Naive B cell (primary cell): ENCODE measurements around the gene ARHGAP18. TPM values are rescaled to one million over a fixed set of nuclear protein-coding genes. Genes with fewer than 3 reads are reported as not detected.

Source experiments
- ATAC-seq, 2 donors: fragments of 150-1000 bp; cut with Tn5 transposase; 2 replicates each; pipeline ENCODE4 v1.10.0; 2021; ENCODE audit warnings: low read depth in 2 of 2, mild to moderate bottlenecking in 2 of 2, moderate library complexity in 2 of 2
- DNase-seq: peaks from one replicate; pipeline ENCODE4 v3.0.0; 2022
- H3K27ac Mint-ChIP-seq, 6 donors: one replicate each; pipeline ENCODE4 v1.8.0; 2020 to 2022; ENCODE audit warnings: mild to moderate bottlenecking in 6 of 6, mixed read lengths in 6 of 6, moderate library complexity in 5 of 6, inconsistent platforms in 2 of 6
- H3K27me3 Mint-ChIP-seq, 3 donors: one replicate each; pipeline ENCODE4 v1.8.0; 2021 to 2022; ENCODE audit warnings: mixed read lengths in 3 of 3, mild to moderate bottlenecking in 1 of 3
- H3K36me3 Mint-ChIP-seq, 2 donors: one replicate each; pipeline ENCODE4 v1.8.0; 2020 to 2022; ENCODE audit warnings: mixed read lengths in 2 of 2, inconsistent platforms in 1 of 2, mild to moderate bottlenecking in 1 of 2
- H3K4me1 Mint-ChIP-seq, 3 donors: one replicate each; pipeline ENCODE4 v1.8.0; 2020 to 2022; ENCODE audit warnings: mixed read lengths in 3 of 3, inconsistent platforms in 1 of 3, mild to moderate bottlenecking in 1 of 3, moderate library complexity in 1 of 3
- H3K4me3 Mint-ChIP-seq, 8 donors: one replicate each; pipeline ENCODE4 v1.8.0; 2020 to 2022; ENCODE audit warnings: mild to moderate bottlenecking in 8 of 8, mixed read lengths in 8 of 8, moderate library complexity in 8 of 8, inconsistent platforms in 2 of 8
- H3K9me3 Mint-ChIP-seq, 7 donors: one replicate each; pipeline ENCODE4 v1.8.0; 2020 to 2022; ENCODE audit warnings: mixed read lengths in 7 of 7, mild to moderate bottlenecking in 5 of 7, inconsistent platforms in 2 of 7, moderate library complexity in 1 of 7
- polyA plus RNA-seq, 6 donors: library from polyadenylated mRNA; unstranded; fragments of 300-500 nt; fragmentation: Illumina TruSeq; gene quantifications; one replicate each; pipeline ENCODE4 v1.2.3, GENCODE V29; 2021; ENCODE audit warnings: low read depth in 6 of 6

ARHGAP18 gene
- polyA plus RNA-seq, 6 donors from 2014 or later = 0.84 to 4.0 (median 3.0) TPM

- Mint-ChIP-seq H3K4me1 (peaks cover 26 to 37% (median 36%) of the 10 kb centered on the region in 3 donors), H3K9me3 (no peaks in the 10 kb centered on the region)
Observed at GRCh38 chr6:129710450-129711270, 683 bp upstream of the ARHGAP18 start.

GRCh38 chr6:129709196-129709768 lies 695 bp downstream of the ARHGAP18 start:
- Mint-ChIP-seq H3K36me3 (no peaks in the 10 kb centered on the region), H3K4me3 (peak overlapping the region; percentile 96 to 99 (median 97)), H3K27me3 (no peaks in the 10 kb centered on the region), H3K4me1 (peaks cover 35 to 37% (median 36%) of the 10 kb centered on the region in 3 donors), H3K9me3 (no peaks in the 10 kb centered on the region), H3K27ac (peak overlapping the region in 2 of 6 donors; percentile 90 to 92)
- ATAC-seq = peak; percentile 4
- no peak for DNase-seq

More at GRCh38 chr6:129710450-129711270, 683 bp upstream of the ARHGAP18 start:
- Mint-ChIP-seq H3K27me3 (no peaks in the 10 kb centered on the region), H3K4me3 (peak overlapping the region; percentile 96 to 99 (median 97)), H3K27ac (peak overlapping the region; percentile 13 to 92 (median 80)), H3K36me3 (no peaks in the 10 kb centered on the region)
- no peak for DNase-seq
- ATAC-seq = no peak

GRCh38 chr6:129708496-129709195 lies 1.3 kb downstream of the ARHGAP18 start:
- Mint-ChIP-seq H3K4me1 (peaks cover 30 to 38% (median 31%) of the 10 kb centered on the region in 3 donors), H3K36me3 (no peaks in the 10 kb centered on the region), H3K27me3 (no peaks in the 10 kb centered on the region), H3K4me3 (peak overlapping the region in 6 of 8 donors; percentile 21 to 99 (median 96)), H3K27ac (peak overlapping the region in 1 of 6 donors; percentile 10), H3K9me3 (no peaks in the 10 kb centered on the region)
- no peak for ATAC-seq
- DNase-seq = no peak

GRCh38 chr6:129707882-129708495 lies 2.0 kb downstream of the ARHGAP18 start:
- no peak for ATAC-seq
- H3K27ac Mint-ChIP-seq = peak overlapping the region in 3 of 6 donors; percentile 30 to 52 (median 50)

GRCh38 chr6:129707028-129707427 lies 2.9 kb downstream of the ARHGAP18 start:
- DNase-seq (no peak), ATAC-seq (no peak)
- Mint-ChIP-seq H3K4me1 (peaks cover 34 to 38% (median 38%) of the 10 kb centered on the region in 3 donors), H3K27ac (no peak overlapping the region), H3K36me3 (no peaks in the 10 kb centered on the region), H3K27me3 (no peaks in the 10 kb centered on the region), H3K9me3 (no peaks in the 10 kb centered on the region), H3K4me3 (no peak overlapping the region)

More at GRCh38 chr6:129707882-129708495, 2.0 kb downstream of the ARHGAP18 start:
- DNase-seq = no peak
- Mint-ChIP-seq H3K4me3 (peak overlapping the region in 3 of 8 donors; percentile 18 to 29 (median 27)), H3K4me1 (peaks cover 30 to 36% (median 31%) of the 10 kb centered on the region in 3 donors), H3K9me3 (no peaks in the 10 kb centered on the region), H3K36me3 (no peaks in the 10 kb centered on the region), H3K27me3 (no peaks in the 10 kb centered on the region)

- Mint-ChIP-seq H3K27ac (no peak overlapping the region), H3K9me3 (no peaks in the 10 kb centered on the region), H3K36me3 (no peaks in the 10 kb centered on the region), H3K4me3 (no peak overlapping the region), H3K27me3 (no peaks in the 10 kb centered on the region), H3K4me1 (peaks cover 29 to 39% (median 30%) of the 10 kb centered on the region in 3 donors)
- no peak for DNase-seq
- no peak for ATAC-seq
Observed at GRCh38 chr6:129705212-129705611, 4.8 kb downstream of the ARHGAP18 start.

- no peak for DNase-seq
- Mint-ChIP-seq H3K27me3 (no peaks in the 10 kb centered on the region), H3K27ac (peak overlapping the region in 1 of 6 donors; percentile 9), H3K9me3 (no peaks in the 10 kb centered on the region), H3K36me3 (no peaks in the 10 kb centered on the region), H3K4me3 (no peak overlapping the region), H3K4me1 (peaks cover 25 to 34% (median 27%) of the 10 kb centered on the region in 3 donors)
- ATAC-seq = no peak
Observed at GRCh38 chr6:129704708-129705107, 5.3 kb downstream of the ARHGAP18 start.

- H3K9me3 Mint-ChIP-seq = no peaks in the 10 kb centered on the region
- no peak overlapping the region for H3K4me3 Mint-ChIP-seq
- H3K27ac Mint-ChIP-seq = peak overlapping the region in 1 of 6 donors; percentile 22
- no peaks in the 10 kb centered on the region for H3K27me3 Mint-ChIP-seq
- H3K4me1 Mint-ChIP-seq = peaks cover 7 to 16% (median 13%) of the 10 kb centered on the region in 3 donors
- no peak for DNase-seq
- H3K36me3 Mint-ChIP-seq = no peaks in the 10 kb centered on the region
- no peak for ATAC-seq
Observed at GRCh38 chr6:129701721-129702455, 8.1 kb downstream of the ARHGAP18 start.

GRCh38 chr6:129700666-129701065 lies 9.3 kb downstream of the ARHGAP18 start:
- ATAC-seq (no peak), DNase-seq (no peak)
- no peak overlapping the region for H3K27ac Mint-ChIP-seq
- H3K27me3 Mint-ChIP-seq = no peaks in the 10 kb centered on the region
- no peaks in the 10 kb centered on the region for H3K9me3 Mint-ChIP-seq
- peaks cover 7 to 20% (median 13%) of the 10 kb centered on the region in 3 donors for H3K4me1 Mint-ChIP-seq
- no peaks in the 10 kb centered on the region for H3K36me3 Mint-ChIP-seq
- no peak overlapping the region for H3K4me3 Mint-ChIP-seq

- Mint-ChIP-seq H3K4me3 (no peak overlapping the region), H3K27me3 (no peaks in the 10 kb centered on the region), H3K36me3 (no peaks in the 10 kb centered on the region), H3K4me1 (peaks cover 7 to 14% (median 13%) of the 10 kb centered on the region in 3 donors), H3K9me3 (no peaks in the 10 kb centered on the region), H3K27ac (peak overlapping the region in 2 of 6 donors; percentile 11 to 71)
- DNase-seq (no peak), ATAC-seq (no peak)
Observed at GRCh38 chr6:129699659-129700058, 10.3 kb downstream of the ARHGAP18 start.

- no peak overlapping the region for H3K27ac Mint-ChIP-seq
- H3K4me3 Mint-ChIP-seq = no peak overlapping the region
- no peaks in the 10 kb centered on the region for H3K27me3 Mint-ChIP-seq
- H3K4me1 Mint-ChIP-seq = peaks cover 7 to 11% (median 11%) of the 10 kb centered on the region in 3 donors
- no peaks in the 10 kb centered on the region for H3K9me3 Mint-ChIP-seq
- no peaks in the 10 kb centered on the region for H3K36me3 Mint-ChIP-seq
- DNase-seq (no peak), ATAC-seq (no peak)
Observed at GRCh38 chr6:129698430-129698829, 11.5 kb downstream of the ARHGAP18 start.

GRCh38 chr6:129697788-129698187 lies 12.2 kb downstream of the ARHGAP18 start:
- Mint-ChIP-seq H3K9me3 (no peaks in the 10 kb centered on the region), H3K4me1 (peaks cover 6 to 11% (median 11%) of the 10 kb centered on the region in 3 donors), H3K27ac (no peak overlapping the region), H3K27me3 (no peaks in the 10 kb centered on the region), H3K36me3 (no peaks in the 10 kb centered on the region), H3K4me3 (no peak overlapping the region)
- no peak for ATAC-seq
- no peak for DNase-seq
